ENCODE data around the gene OR6A2. TPM values are rescaled to one million over a fixed set of nuclear protein-coding genes. Genes with fewer than 3 reads are reported as not detected.

The OR6A2 gene
- total and polyA plus RNA-seq, 2 of the 8 experiments (the other 6 are each of a cell fraction or from before 2014, with no cell fraction given) = 0.14 to 0.20 TPM

DNA sequence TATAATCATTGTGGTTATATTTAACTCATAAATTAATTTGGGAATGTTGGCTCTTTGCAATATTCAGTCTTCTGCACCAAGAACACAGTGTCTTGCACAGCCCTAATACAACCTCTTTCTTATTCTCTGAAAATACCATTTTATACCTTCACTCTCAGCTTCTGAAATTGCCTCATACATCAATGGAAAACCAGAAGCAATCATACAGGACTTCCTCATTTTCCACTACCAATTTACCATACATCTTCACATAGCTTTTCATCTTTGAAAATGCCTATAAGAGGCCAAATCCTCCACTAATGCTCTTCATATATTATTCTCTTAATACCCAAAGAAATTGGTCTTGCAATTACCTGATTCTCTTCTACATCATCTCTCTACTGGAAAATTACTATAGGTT, 21.0 kb downstream of the OR6A2 start (continued):
- no peak for TF ChIP-seq ASH2L (IDR thresholded peaks at IDR 0.05; ENCODE audit: low read length)
- no peak for TF ChIP-seq RNF2 (IDR thresholded peaks at IDR 0.05; ENCODE audit: borderline replicate concordance, low read depth, low read length, missing control alignments, poor library complexity, severe bottlenecking)
- TF ChIP-seq RAD21 (IDR thresholded peaks at IDR 0.05 in 1 of 2, conservative IDR thresholded peaks at IDR 0.05 in 1 of 2; ENCODE audit: low read depth in 2 of 2, low read length in 2 of 2) = no peak
- TF ChIP-seq POU5F1 (IDR thresholded peaks at IDR 0.05; ENCODE audit: low read depth, low read length) = no peak

Data from H1 (cell line).